GM10847 (cell line): ENCODE measurements around the gene SMYD5.

Experiments used
- POLR2A ChIP-seq: IDR thresholded peaks from 2 replicates; pipeline ENCODE4 v1.6.1; 2011; ENCODE audit not compliant: insufficient read length; ENCODE audit errors: extremely low read depth

The SMYD5 gene

GRCh38 chr2:73233154-73233931, 19.3 kb downstream of the SMYD5 start, which contains the start of gene PRADC1:
Gene PRADC1 (minus strand): TSS chr2:73233239. CDS start chr2:73233160, 79 bp downstream.
- TF ChIP-seq POLR2A: peak; percentile 49

DNA sequence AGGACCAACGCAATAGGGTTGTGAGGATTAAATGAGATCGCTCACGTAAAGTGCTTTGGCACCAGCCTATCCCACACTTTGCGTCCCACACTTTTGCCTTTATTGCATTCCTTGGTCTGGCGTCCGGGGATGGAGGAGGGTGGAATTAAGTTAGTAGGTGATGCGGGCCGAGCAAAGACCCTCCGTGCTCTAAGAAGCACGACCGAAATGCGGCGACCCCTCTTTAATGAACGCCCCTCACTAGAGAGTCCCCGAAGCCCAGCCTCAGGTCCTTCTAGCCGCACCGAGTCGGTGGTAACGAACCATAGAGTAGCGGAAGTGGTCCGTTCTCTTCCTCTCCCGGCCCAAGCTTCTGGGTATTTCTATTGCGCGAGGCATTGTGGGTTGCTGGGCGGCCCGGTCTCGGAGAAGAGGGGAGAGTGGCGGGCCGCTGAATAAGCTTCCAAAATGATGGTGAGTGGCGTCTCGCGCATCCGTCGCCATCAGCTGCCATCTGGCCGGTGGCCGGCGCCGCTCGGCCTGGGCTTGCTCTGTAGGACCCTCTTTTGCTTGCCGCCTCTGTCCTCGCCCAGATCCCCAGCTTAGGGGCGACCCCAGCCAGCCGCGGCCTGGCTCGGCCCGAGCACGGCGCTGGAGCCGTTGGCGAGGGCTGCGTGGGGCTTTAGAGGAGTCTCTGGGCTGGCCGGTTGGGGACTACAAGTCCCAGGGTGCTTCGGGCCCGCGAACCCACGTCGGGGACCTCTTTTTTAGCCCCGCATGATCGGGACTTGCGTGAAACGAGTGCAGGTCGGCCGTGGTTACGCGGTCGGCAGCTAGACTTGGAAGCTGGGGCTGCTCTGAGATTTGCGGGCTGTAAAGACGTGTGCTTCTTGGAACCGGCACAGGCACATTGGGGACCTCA, 20.1 kb downstream of the SMYD5 start, which contains the start of gene CCT7:
Gene CCT7 (plus strand): TSS at position 377 of the 901 bp plus-strand sequence. CDS start 71 bp downstream, at position 448.
- peak; percentile 93 for TF ChIP-seq POLR2A

GRCh38 chr2:73235315-73236028, 21.4 kb downstream of the SMYD5 start:
- no peak for TF ChIP-seq POLR2A

DNA sequence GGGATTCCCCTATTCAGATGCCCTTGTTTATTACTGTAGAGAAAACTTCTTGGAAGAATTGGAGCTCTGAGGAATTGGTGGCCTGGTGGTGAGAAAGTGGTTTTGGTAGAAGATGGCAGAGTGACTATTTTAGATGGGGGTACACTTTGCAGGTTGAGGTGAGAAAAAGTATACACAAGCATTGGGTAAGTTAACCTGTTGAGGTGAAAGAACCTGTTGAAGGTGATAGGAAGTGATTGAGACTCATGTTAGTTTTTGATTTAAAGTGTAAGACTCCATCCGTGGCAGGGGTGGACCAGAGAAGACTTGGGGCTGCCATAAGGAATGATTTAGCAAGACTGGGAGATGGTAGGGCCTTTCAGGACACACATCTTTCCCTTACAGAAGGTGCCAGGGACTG, 23.1 kb downstream of the SMYD5 start:
- no peak for TF ChIP-seq POLR2A

GRCh38 chr2:73238149-73238548, 24.1 kb downstream of the SMYD5 start:
- no peak for TF ChIP-seq POLR2A

GRCh38 chr2:73238976-73239375, 24.9 kb downstream of the SMYD5 start:
- TF ChIP-seq POLR2A: no peak

DNA sequence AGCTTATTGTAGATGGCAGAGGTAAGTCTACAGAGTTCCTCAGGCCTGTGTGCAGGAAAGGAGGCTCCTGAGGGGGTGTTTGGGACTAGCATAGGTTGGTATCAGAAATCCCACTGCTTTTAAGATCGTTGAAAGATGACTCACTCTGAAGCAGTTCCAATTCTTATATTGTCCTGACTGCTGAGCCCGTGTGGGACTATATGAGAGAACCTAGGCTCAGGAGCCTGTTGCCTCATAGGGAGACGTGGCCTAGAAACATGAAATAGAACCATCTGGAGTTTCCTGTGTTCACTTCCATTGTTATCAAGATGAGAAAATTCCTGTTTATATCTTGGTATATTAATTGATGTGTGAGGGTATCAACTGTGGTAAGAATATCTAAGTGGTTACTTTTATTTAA, 25.7 kb downstream of the SMYD5 start:
- no peak for TF ChIP-seq POLR2A

DNA sequence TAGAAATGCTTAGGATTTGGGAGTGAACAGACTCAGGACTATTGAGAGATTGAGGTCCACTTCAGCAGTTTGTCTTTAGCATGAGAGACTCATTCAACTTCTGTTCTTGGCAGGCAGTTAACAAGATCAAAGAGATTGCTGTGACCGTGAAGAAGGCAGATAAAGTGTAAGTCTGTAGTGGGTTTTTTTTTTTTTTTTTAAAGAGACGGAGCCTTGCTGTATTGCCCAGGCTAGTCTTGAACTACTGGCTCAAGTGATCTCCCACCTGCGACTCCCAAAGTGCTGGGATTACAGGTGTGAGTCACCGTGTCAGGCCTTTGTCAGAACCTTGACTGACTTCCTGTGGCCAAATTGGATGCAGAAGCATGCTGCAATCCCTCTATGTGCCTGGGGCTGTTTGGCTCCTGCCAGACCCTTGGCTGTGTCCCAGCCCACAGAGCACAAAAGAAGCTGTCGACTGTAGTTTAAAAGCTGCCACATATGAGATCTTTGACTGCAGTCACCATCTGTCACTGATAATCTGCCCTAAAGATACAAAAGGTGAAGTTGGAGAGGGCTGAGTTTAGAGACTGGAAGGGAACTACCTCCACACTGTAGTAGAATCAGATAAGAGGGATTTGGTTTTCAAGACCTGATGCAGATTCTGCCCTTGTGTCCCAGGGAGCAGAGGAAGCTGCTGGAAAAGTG, 30.0 kb downstream of the SMYD5 start:
- no peak for TF ChIP-seq POLR2A

GRCh38 chr2:73244580-73244979, 30.5 kb downstream of the SMYD5 start:
- no peak for TF ChIP-seq POLR2A

GRCh38 chr2:73246850-73247249, 32.8 kb downstream of the SMYD5 start:
- no peak for TF ChIP-seq POLR2A

DNA sequence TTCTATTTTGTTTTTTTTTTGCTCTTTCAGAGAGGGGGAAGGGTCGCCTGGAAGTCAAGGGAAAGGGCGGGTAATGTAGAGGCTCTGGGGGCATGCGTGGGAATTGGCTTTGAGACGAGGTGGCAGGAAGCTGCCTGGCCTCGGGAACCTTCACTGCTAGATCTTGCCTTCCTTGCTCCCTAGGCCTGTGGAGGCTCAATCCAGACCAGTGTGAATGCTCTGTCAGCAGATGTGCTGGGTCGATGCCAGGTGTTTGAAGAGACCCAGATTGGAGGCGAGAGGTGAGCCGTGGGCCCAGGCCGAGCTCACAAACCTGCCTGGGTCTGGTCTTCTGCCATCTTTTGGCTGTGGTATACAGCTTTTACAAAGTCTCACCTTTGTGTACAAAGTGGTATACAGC, 35.6 kb downstream of the SMYD5 start:
- no peak for TF ChIP-seq POLR2A

DNA sequence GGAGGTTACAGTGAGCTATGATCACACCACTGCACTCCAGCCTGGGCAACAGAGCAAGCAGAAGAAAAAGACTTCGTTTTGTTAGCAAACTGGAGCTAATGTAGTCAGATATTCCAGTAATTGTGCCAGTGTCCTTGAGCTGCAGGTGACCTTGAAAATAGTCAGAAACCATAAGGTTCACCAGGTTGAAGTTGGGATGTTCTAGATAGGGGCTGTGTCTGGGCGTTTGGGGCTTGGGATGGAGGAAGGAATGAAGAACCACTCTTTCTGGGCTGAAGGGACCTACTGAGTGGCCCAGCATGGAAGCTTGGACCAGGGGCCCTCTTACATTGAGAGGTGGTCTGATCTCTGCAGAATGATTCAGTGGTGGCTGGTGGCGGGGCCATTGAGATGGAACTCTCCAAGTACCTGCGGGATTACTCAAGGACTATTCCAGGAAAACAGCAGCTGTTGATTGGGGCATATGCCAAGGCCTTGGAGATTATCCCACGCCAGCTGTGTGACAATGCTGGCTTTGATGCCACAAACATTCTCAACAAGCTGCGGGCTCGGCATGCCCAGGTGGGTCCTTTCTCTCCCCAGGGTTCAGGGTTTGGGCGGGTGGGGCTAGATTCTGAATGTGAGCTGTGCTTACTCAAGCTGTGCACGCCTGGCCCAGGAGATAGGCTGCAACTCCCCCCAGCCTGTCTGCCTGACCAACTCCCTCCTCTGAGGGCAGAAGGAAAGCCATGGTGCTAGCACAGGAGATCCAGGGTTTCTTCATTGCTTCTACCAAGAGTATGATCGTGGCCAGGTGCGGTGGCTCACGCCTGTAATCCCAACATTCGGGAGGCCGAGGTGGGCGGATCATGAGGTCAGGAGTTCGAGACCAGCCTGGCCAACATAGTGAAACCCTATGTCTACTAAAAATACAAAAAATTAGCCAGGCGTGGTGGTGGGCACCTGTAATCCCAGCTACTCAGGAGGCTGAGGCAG, 37.1 kb downstream of the SMYD5 start:
- no peak for TF ChIP-seq POLR2A

DNA sequence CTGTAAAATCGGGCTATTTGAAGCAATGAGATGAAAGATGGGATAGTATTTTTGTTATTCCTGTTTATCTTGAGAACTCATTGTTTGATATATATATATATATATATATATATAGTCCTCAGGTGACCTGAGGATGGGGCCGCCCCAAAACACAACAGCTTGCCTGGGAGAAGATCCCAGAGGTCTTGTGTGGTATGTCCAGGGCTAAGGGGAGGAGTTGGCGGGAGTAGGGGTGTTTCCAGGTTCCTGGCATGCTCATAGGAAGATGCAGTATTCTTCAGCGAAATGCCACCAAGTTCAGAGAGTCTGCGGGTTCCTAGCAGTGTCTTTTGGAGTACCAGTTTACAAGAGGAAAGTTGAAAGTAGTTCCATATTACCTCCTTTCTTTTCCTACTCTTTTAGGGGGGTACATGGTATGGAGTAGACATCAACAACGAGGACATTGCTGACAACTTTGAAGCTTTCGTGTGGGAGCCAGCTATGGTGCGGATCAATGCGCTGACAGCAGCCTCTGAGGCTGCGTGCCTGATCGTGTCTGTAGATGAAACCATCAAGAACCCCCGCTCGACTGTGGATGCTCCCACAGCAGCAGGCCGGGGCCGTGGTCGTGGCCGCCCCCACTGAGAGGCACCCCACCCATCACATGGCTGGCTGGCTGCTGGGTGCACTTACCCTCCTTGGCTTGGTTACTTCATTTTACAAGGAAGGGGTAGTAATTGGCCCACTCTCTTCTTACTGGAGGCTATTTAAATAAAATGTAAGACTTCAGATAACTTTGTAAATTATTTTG, 38.4 kb downstream of the SMYD5 start:
- no peak for TF ChIP-seq POLR2A
